Pancreas (tissue), 10 donors: ENCODE results near the gene GPHN. TPM values are rescaled to one million over a fixed set of nuclear protein-coding genes. Genes with fewer than 3 reads are reported as not detected.

ENCODE experiments used
- ATAC-seq, 4 donors: fragments of 200-7000 bp; cut with Tn5 transposase; one replicate each; pipeline versions ENCODE4 v1.8.0 to v1.9.1; 2020; ENCODE audit warnings: mild to moderate bottlenecking in 4 of 4, moderate library complexity in 4 of 4
- DNase-seq, 6 donors: peaks; one replicate each; pipeline ENCODE4 v3.0.0-alpha.2; 2020
- FAIRE-seq: peaks from 2 replicates; lab custom pipeline; 2012; peaks lifted over from hg19 to GRCh38; lab: Jason Lieb, UNC
- H3K27ac ChIP-seq, 4 donors: fragments of 200-600 bp; sonication (generic); 1 replicate in 3 of 4; 2 replicates in 1 of 4; pipeline versions ENCODE4 v1.5.0 to v1.8.0; 2020
- H3K27me3 ChIP-seq, 4 donors: fragments of 200-600 bp; one replicate each; pipeline ENCODE4 v1.8.0; 2021
- H3K36me3 ChIP-seq, 3 donors: fragments of 200-600 bp; sonication (generic) in 1 of 3; one replicate each; pipeline versions ENCODE4 v1.5.0 to v1.8.0; 2020 to 2021
- H3K4me1 ChIP-seq, 3 donors: fragments of 200-600 bp; one replicate each; pipeline ENCODE4 v1.8.0; 2021
- H3K4me3 ChIP-seq, 4 donors: fragments of 200-600 bp; sonication (generic) in 2 of 4; one replicate each; pipeline versions ENCODE4 v1.5.0 to v1.8.0; 2020 to 2021
- H3K9me3 ChIP-seq, 4 donors: fragments of 200-600 bp; one replicate each; pipeline ENCODE4 v1.8.0; 2021
- WGBS, 2 donors: extraction: QIAGEN DNeasy Blood & Tissue Kit; methylation state at CpG; one replicate each; pipeline ENCODE4 v1.1.7; 2013; 5-methylcytosine and 5-hydroxymethylcytosine counted together
- intact Hi-C, 3 donors: fragments of 100-400 bp; cut with DNase I; formaldehyde crosslinking; loops; one replicate each; pipeline versions ENCODE4 v1.11.1 to v1.14.2; 2022
- polyA plus RNA-seq, 2 donors: library from polyadenylated mRNA; stranded (reverse); fragments of 200-250 nt; gene quantifications; one replicate each; pipeline ENCODE4 v1.2.3, GENCODE V29; 2013
- total RNA-seq, 6 donors: library from RNA; stranded (reverse); fragmentation: NEBNext Ultra II Directional in 4 of 6; extraction: Animal tissue kit (Norgen Biotek cat#: 25700) in 4 of 6; gene quantifications; one replicate each; pipeline versions ENCODE4 v1.2.1 to v1.2.4, GENCODE V29; 2021 to 2023
- TF ChIP-seq, protein P1 (sequence below), 4 donors: fragments of 200-600 bp; sonication (generic) in 3 of 4; IDR thresholded peaks; one replicate each; pipeline versions ENCODE4 v1.5.0 to v1.8.0; 2021; ENCODE audit warnings: antibody characterized with exemption in 4 of 4
- donor health status: healthy with polysubstance abuse.
- donor health status: DM: no; HTN: no; CAD: no; lungs with moderate emphysema.
- donor health status: DM: no; HTN: no; CAD: no.
- donor health status: control.
- donor health status: control.
- donor health status: Bipolar disorder and iron deficiency.
- donor health status: DM: yes; HTN: yes; CAD: no.
- donor health status: DM: no; HTN: no; CAD: no.
- donor health status: DM: no; HTN: no; CAD: no.
- donor health status: DM: yes; HTN: yes; CAD: no.

Gene GPHN
- total and polyA plus RNA-seq, 8 donors: 20.3 to 47.6 (median 24.4) TPM

DNA sequence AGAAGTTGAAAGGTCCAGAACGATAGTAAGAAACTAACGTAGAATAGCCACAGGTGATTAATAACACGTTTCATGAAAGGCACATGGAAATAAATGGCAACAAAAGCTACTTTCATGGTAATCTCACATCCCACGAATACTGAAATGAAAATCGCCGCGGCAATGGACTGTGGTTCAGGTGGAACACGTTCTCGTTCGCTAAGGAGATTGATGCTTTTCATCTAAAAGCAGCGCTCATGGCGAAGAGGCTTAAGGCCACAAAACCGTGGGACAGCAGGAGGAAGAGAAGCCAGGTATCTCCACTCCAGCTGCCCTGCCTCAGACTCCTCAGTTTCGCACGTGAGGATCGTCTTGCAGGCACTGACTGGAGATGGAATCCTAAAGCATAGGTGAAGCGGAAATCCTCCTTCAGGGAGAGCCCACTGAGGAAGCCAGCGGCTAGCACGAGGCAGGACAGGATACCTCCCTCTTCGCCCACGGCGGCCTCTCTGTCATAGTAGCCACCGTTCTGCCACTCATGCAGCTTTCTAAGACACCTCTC is 696 bp upstream of the GPHN start:
- intact Hi-C loops: no loop called here
- TF ChIP-seq, protein P1, sequence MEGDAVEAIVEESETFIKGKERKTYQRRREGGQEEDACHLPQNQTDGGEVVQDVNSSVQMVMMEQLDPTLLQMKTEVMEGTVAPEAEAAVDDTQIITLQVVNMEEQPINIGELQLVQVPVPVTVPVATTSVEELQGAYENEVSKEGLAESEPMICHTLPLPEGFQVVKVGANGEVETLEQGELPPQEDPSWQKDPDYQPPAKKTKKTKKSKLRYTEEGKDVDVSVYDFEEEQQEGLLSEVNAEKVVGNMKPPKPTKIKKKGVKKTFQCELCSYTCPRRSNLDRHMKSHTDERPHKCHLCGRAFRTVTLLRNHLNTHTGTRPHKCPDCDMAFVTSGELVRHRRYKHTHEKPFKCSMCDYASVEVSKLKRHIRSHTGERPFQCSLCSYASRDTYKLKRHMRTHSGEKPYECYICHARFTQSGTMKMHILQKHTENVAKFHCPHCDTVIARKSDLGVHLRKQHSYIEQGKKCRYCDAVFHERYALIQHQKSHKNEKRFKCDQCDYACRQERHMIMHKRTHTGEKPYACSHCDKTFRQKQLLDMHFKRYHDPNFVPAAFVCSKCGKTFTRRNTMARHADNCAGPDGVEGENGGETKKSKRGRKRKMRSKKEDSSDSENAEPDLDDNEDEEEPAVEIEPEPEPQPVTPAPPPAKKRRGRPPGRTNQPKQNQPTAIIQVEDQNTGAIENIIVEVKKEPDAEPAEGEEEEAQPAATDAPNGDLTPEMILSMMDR (IDR thresholded peaks at IDR 0.05): no peak
- Histone ChIP-seq H3K27ac (peak overlapping the region; percentile 78 to 96 (median 89)), H3K4me3 (peak overlapping the region; percentile 86 to 97 (median 92)), H3K4me1 (peaks cover 0 to 22% (median 9%) of the 10 kb centered on the region in 3 donors), H3K36me3 (no peaks in the 10 kb centered on the region), H3K9me3 (no peaks in the 10 kb centered on the region), H3K27me3 (no peaks in the 10 kb centered on the region)
- peak; percentile 23 to 44 (median 38) for ATAC-seq
- 1% methylated on average over 23 of the region's 23 CpGs for WGBS, 2 donors
- FAIRE-seq: no peak
- DNase-seq: no peak

DNA sequence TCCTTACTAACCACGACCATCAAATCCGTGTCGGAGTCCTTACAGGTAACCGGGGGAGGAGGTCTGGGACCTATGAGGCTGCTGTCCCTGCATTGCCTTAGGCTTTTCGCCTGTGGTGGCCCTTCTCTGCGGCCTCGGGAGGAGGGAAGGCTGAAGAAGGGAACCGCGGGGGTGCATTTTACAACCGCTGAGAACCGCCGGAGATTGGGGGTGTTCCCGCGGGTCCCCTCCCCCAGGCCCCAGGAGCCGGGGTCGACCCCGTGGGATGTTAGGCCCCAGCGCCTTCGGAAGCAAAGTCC is 549 bp downstream of the GPHN start:
- Histone ChIP-seq H3K9me3 (no peaks in the 10 kb centered on the region), H3K4me1 (peaks cover 4 to 19% (median 16%) of the 10 kb centered on the region in 3 donors), H3K27ac (peak overlapping the region; percentile 78 to 96 (median 89)), H3K27me3 (no peaks in the 10 kb centered on the region), H3K36me3 (no peaks in the 10 kb centered on the region), H3K4me3 (peak overlapping the region; percentile 86 to 97 (median 92))
- intact Hi-C loops: no loop called here
- FAIRE-seq (no peak), DNase-seq (no peak), ATAC-seq (no peak)
- WGBS, 2 donors: 0 to 1% methylated on average over 17 to 19 of the region's 19 CpGs
- TF ChIP-seq, protein P1 (IDR thresholded peaks at IDR 0.05): no peak

DNA sequence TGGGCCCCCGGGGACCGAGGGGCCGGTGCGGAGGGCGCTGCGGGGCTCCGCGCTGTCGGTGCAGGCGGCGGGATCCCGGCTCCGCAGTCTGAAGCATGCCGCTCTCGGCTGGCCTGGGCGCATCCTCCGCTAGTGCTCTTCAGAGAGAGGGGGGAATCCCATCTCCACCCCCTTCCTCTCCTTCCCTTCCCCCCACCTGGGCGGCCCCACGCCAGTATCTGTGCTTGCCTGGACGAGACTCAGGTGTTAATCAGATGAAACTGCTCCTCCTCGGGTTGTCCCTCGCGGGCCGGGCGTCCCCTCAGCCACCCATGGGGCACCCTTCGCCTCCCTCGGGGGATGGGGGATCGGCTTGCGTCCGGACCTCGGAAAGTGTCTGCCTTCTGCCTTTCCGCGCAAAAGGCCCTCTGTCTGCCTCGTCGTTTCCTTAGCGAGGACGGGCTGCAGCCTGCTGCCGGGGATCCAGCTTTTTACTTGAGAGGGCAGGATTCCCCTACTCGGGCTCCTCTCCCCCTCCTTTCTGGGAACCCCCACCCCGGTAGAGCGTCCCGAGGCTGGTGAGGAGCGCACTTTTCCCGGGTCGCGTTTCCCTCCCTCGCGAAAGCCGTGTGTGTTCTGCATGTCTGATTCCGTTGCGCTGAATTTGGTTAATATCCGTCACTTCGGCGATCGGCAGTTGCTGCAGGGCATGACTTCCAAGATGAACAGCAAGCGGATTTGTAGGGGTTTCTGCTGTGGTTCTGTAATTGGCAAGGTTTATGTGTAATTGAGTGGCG is 1.1 kb downstream of the GPHN start:
- FAIRE-seq (no peak), DNase-seq (peak; percentile 30 to 83 (median 59)), ATAC-seq (peak; percentile 14 to 33 (median 26))
- TF ChIP-seq, protein P1 (IDR thresholded peaks at IDR 0.05): no peak
- H3K4me1 ChIP-seq: peaks cover 5 to 23% (median 15%) of the 10 kb centered on the region in 3 donors
- no peaks in the 10 kb centered on the region for H3K9me3 ChIP-seq
- H3K27me3 ChIP-seq: no peaks in the 10 kb centered on the region
- intact Hi-C loops: no loop called here
- 0 to 1% methylated on average over 45 to 57 of the region's 57 CpGs for whole genome bisulfite sequencing, 2 donors
- H3K4me3 ChIP-seq: peak overlapping the region; percentile 86 to 97 (median 92)
- H3K27ac ChIP-seq: peak overlapping the region; percentile 78 to 96 (median 89)
- no peaks in the 10 kb centered on the region for H3K36me3 ChIP-seq

DNA sequence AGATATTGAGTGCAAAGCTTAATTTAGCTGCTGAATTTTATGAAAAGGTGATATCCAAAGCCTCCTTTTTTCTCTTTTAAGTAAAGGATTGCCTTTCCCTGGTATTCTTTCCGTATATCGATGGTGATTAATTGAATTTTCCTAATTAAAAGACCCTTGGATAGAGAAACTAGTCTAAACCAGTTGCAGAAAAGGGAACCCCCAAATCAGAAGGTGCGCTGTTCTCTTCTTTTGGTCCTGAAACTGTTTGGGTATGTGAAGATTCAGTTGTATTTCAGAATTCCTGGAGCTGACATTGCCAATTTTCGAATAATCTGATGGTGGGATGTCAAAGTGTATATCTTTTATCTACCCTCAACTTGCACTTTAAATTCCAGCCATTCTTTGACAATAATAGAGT is 1.9 kb downstream of the GPHN start:
- WGBS, 2 donors: 29 to 42% methylated on average over 4 of the region's 4 CpGs
- H3K9me3 ChIP-seq: no peaks in the 10 kb centered on the region
- no peak for DNase-seq
- peak overlapping the region in 3 of 4 donors; percentile 90 to 97 (median 94) for H3K4me3 ChIP-seq
- FAIRE-seq: no peak
- no peak for ATAC-seq
- no peaks in the 10 kb centered on the region for H3K36me3 ChIP-seq
- H3K27me3 ChIP-seq: no peaks in the 10 kb centered on the region
- TF ChIP-seq, protein P1 (IDR thresholded peaks at IDR 0.05): no peak
- peaks cover 5 to 20% (median 15%) of the 10 kb centered on the region in 3 donors for H3K4me1 ChIP-seq
- intact Hi-C loops: no loop called here
- H3K27ac ChIP-seq: no peak overlapping the region

DNA sequence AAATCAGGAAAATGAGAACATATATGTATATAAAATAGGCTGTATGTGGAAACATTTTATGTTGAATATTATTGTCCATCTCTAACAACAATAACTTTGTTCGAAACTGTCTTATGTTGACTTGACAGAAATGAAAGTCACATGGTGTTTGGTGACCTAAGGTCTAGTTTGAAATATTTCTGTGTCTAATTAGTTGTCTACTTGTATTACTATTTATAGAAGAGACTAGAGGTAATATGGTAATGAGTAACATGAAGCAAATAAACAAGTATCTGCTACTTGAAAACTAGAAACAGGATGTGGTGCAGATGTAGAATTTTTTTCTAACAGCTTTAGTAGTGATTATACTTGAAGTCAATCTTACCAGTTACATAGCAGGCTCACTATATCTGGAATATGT is 3.9 kb downstream of the GPHN start:
- H3K4me1 ChIP-seq: peaks cover 5 to 20% (median 15%) of the 10 kb centered on the region in 3 donors
- no peaks in the 10 kb centered on the region for H3K36me3 ChIP-seq
- no peaks in the 10 kb centered on the region for H3K27me3 ChIP-seq
- 81 to 90% methylated on average over 1 of the region's 1 CpG for WGBS, 2 donors
- ATAC-seq: no peak
- no peaks in the 10 kb centered on the region for H3K9me3 ChIP-seq
- peak; percentile 72 for FAIRE-seq
- intact Hi-C loops: no loop called here
- no peak overlapping the region for H3K27ac ChIP-seq
- TF ChIP-seq, protein P1 (IDR thresholded peaks at IDR 0.05): no peak
- no peak overlapping the region for H3K4me3 ChIP-seq
- no peak for DNase-seq
